GM23248 (cell line): ENCODE data around the gene TNS2.

ENCODE experiments used
- EZH2 ChIP-seq: fragments of 200-600 bp; sonication (generic); IDR thresholded peaks from 2 replicates; pipeline ENCODE4 v1.6.1; 2018; ENCODE audit warnings: antibody characterized with exemption, mild to moderate bottlenecking; ENCODE audit not compliant: insufficient read depth, poor library complexity, severe bottlenecking
- EZH2phosphoT487 ChIP-seq: fragments of 200-600 bp; sonication (generic); IDR thresholded peaks from 2 replicates; pipeline ENCODE4 v1.6.1; 2018; ENCODE audit warnings: antibody characterized with exemption, moderate library complexity, mild to moderate bottlenecking, low read depth; ENCODE audit not compliant: insufficient read depth

DNA sequence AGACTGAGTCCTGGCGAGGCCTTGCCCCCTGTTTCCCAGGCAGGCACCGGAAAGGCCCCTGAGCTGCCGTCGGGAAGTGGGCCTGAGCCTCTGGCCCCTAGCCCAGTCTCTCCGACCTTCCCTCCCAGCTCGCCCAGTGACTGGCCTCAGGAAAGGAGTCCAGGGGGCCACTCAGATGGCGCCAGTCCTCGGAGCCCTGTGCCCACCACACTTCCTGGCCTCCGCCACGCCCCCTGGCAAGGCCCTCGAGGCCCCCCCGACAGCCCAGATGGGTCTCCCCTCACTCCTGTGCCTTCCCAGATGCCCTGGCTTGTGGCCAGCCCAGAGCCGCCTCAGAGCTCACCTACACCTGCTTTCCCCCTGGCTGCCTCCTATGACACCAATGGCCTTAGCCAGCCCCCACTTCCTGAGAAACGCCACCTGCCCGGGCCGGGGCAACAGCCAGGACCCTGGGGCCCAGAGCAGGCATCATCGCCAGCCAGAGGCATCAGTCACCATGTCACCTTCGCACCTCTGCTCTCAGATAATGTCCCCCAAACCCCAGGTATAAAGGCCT lies 10.9 kb downstream of the TNS2 start:
- no peak for TF ChIP-seq EZH2phosphoT487
- no peak for TF ChIP-seq EZH2
